ENCODE results near the gene ZKSCAN3. TPM values are rescaled to one million over a fixed set of nuclear protein-coding genes. Genes with fewer than 3 reads are reported as not detected.

The ZKSCAN3 gene
- total RNA-seq, 1 experiment from 2014 or later: 11.2 TPM

DNA sequence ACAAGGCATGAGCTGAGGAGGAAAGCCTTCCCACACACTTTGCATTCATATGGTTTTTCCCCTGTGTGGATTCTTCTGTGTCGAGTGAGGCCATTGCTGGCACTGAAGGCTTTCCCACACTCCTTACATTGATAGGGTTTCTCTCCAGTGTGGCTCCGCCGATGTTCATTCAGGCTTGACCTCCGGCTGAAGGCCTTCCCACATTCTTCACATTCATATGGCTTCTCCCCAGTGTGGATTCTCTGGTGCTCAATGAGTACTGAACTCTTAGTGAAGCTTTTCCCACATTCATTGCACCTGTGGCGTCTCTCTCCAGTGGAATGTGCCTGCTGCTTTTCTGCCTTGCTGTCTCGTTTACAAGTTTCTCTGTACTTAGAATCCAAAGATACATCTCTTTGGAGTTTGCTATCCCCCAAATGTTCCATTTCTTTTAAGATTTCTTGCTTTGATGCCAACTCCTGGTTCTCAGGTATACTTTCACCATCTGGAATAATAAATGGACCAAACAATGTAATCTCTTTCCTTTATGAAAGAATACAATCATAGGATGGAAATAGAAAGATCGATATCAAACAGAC lies 23.3 kb upstream of the ZKSCAN3 start:
- Histone ChIP-seq H4K20me1 (ENCODE audit: insufficient read depth) (no peaks in the 10 kb centered on the region), H3K27ac (ENCODE audit: low read depth, low read length) (no peak overlapping the region), H3K4me2 (ENCODE audit: low read length) (no peak overlapping the region), H3K9ac (ENCODE audit: low read length) (no peak overlapping the region), H3K79me2 (ENCODE audit: insufficient read depth, low read length) (no peaks in the 10 kb centered on the region), H3K36me3 (ENCODE audit: control insufficient read depth in 1 of 2, insufficient read depth in 2 of 2, low read length in 2 of 2) (peaks cover 0 to 17% of the 10 kb centered on the region in 2 experiments; a peak in 1 of 4 replicates), H2AFZ (ENCODE audit: low read depth, low read length, poor library complexity, severe bottlenecking) (no peak overlapping the region), H3K9me2 (ENCODE audit: insufficient read depth) (no peaks in the 10 kb centered on the region), H3K4me3 (replicated peaks in 1 of 2; ENCODE audit: low read depth in 1 of 2, low read length in 2 of 2) (no peak overlapping the region), H3K27me3 (ENCODE audit: insufficient read depth, low read length) (no peaks in the 10 kb centered on the region), H3K4me1 (ENCODE audit: control insufficient read depth in 1 of 2, insufficient read depth in 2 of 2, low read length in 2 of 2) (no peaks in the 10 kb centered on the region), H3K9me3 (ENCODE audit: control insufficient read depth in 1 of 2, insufficient read depth in 1 of 2, low read depth in 1 of 2, low read length in 2 of 2) (peaks cover 5 to 18% of the 10 kb centered on the region in 2 experiments; a peak in 2 of 4 replicates)
- ChIA-PET CTCF (no interaction called here), RAD21 (ENCODE audit: low non-redundant PET in 1 of 2, low total read pairs in 2 of 2, uncharacterized antibody in 2 of 2, unreplicated experiment in 2 of 2) (no interaction called here), POLR2A (no interaction called here)
- no peak for ATAC-seq
- intact Hi-C loops (cut with micrococcal nuclease): no loop called here
- DNase-seq (ENCODE audit: low read depth, low spot score): no peak
- BruUV-seq (replicated peaks): no TSS peak
- no peak for TF ChIP-seq ZNF274 (IDR thresholded peaks at IDR 0.05; ENCODE audit: low read depth, low read length)
- no peak for TF ChIP-seq SIN3A (IDR thresholded peaks at IDR 0.05; ENCODE audit: low read depth)
- no peak for TF ChIP-seq EZH2phosphoT487 (IDR thresholded peaks at IDR 0.05; ENCODE audit: borderline replicate concordance)
- TF ChIP-seq, protein P1, sequence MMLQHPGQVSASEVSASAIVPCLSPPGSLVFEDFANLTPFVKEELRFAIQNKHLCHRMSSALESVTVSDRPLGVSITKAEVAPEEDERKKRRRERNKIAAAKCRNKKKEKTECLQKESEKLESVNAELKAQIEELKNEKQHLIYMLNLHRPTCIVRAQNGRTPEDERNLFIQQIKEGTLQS (IDR thresholded peaks at IDR 0.05): no peak
- TF ChIP-seq ELF1 (IDR thresholded peaks at IDR 0.05; ENCODE audit: borderline replicate concordance, low read depth): no peak
- TF ChIP-seq RAD21 (IDR thresholded peaks at IDR 0.05; ENCODE audit: low read depth): no peak
- no peak for TF ChIP-seq EZH2 (IDR thresholded peaks at IDR 0.05)
- no peak for TF ChIP-seq POLR2AphosphoS5 (IDR thresholded peaks at IDR 0.05; ENCODE audit: low read depth, low read length)
- no peak for TF ChIP-seq POLR2A (IDR thresholded peaks at IDR 0.05; ENCODE audit: borderline replicate concordance, extremely low read depth, insufficient read depth, insufficient read length)
- no peak for TF ChIP-seq SRF (IDR thresholded peaks at IDR 0.05; ENCODE audit: low read depth)
- no peak for TF ChIP-seq TCF7L2 (IDR thresholded peaks at IDR 0.05; ENCODE audit: borderline replicate concordance, extremely low read depth, insufficient read depth, insufficient read length)
- TF ChIP-seq, protein P2, sequence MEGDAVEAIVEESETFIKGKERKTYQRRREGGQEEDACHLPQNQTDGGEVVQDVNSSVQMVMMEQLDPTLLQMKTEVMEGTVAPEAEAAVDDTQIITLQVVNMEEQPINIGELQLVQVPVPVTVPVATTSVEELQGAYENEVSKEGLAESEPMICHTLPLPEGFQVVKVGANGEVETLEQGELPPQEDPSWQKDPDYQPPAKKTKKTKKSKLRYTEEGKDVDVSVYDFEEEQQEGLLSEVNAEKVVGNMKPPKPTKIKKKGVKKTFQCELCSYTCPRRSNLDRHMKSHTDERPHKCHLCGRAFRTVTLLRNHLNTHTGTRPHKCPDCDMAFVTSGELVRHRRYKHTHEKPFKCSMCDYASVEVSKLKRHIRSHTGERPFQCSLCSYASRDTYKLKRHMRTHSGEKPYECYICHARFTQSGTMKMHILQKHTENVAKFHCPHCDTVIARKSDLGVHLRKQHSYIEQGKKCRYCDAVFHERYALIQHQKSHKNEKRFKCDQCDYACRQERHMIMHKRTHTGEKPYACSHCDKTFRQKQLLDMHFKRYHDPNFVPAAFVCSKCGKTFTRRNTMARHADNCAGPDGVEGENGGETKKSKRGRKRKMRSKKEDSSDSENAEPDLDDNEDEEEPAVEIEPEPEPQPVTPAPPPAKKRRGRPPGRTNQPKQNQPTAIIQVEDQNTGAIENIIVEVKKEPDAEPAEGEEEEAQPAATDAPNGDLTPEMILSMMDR (IDR thresholded peaks at IDR 0.05 in 2 of 3, conservative IDR thresholded peaks at IDR 0.05 in 1 of 3; ENCODE audit: borderline replicate concordance in 1 of 3, insufficient read depth in 1 of 3, low read depth in 2 of 3, low read length in 2 of 3): no peak
- TF ChIP-seq, protein P3, sequence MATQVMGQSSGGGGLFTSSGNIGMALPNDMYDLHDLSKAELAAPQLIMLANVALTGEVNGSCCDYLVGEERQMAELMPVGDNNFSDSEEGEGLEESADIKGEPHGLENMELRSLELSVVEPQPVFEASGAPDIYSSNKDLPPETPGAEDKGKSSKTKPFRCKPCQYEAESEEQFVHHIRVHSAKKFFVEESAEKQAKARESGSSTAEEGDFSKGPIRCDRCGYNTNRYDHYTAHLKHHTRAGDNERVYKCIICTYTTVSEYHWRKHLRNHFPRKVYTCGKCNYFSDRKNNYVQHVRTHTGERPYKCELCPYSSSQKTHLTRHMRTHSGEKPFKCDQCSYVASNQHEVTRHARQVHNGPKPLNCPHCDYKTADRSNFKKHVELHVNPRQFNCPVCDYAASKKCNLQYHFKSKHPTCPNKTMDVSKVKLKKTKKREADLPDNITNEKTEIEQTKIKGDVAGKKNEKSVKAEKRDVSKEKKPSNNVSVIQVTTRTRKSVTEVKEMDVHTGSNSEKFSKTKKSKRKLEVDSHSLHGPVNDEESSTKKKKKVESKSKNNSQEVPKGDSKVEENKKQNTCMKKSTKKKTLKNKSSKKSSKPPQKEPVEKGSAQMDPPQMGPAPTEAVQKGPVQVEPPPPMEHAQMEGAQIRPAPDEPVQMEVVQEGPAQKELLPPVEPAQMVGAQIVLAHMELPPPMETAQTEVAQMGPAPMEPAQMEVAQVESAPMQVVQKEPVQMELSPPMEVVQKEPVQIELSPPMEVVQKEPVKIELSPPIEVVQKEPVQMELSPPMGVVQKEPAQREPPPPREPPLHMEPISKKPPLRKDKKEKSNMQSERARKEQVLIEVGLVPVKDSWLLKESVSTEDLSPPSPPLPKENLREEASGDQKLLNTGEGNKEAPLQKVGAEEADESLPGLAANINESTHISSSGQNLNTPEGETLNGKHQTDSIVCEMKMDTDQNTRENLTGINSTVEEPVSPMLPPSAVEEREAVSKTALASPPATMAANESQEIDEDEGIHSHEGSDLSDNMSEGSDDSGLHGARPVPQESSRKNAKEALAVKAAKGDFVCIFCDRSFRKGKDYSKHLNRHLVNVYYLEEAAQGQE (IDR thresholded peaks at IDR 0.05; ENCODE audit: low read depth): no peak
- TF ChIP-seq SP1 (IDR thresholded peaks at IDR 0.05; ENCODE audit: low read depth): no peak
- no peak for TF ChIP-seq CEBPB (IDR thresholded peaks at IDR 0.05; ENCODE audit: low read depth)
- TF ChIP-seq, protein P4, sequence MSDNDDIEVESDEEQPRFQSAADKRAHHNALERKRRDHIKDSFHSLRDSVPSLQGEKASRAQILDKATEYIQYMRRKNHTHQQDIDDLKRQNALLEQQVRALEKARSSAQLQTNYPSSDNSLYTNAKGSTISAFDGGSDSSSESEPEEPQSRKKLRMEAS (IDR thresholded peaks at IDR 0.05): no peak
- no peak for TF ChIP-seq JUND (IDR thresholded peaks at IDR 0.05)
- no peak for TF ChIP-seq EGR1 (IDR thresholded peaks at IDR 0.05; ENCODE audit: low read depth)
- no peak for TF ChIP-seq FOSL1 (IDR thresholded peaks at IDR 0.05; ENCODE audit: low read depth)

Measured in HCT116 (cell line).